HG02938 (cell line): ENCODE measurements around the gene DAAM1.

Experiments
- ATAC-seq: cut with Tn5 transposase; IDR thresholded peaks from one replicate; pipeline ENCODE4 v1.9.1; 2021; ENCODE audit warnings: mild to moderate bottlenecking, moderate library complexity; ENCODE audit not compliant: unreplicated experiment

The DAAM1 gene

GRCh38 chr14:59187118-59187517, 1.3 kb upstream of the DAAM1 start:
- ATAC-seq = no peak

- peak; percentile 13 for ATAC-seq
These were observed 536 bp upstream of the DAAM1 start for GRCh38 chr14:59187802-59188460.

- ATAC-seq = peak; percentile 12
These were observed 771 bp downstream of the DAAM1 start for GRCh38 chr14:59189091-59189785.

- peak; percentile 46 for ATAC-seq
These were observed 1.4 kb downstream of the DAAM1 start for GRCh38 chr14:59189786-59190368.

GRCh38 chr14:59190372-59190771, 1.9 kb downstream of the DAAM1 start:
- ATAC-seq = peak; percentile 5

GRCh38 chr14:59195912-59196311, 7.4 kb downstream of the DAAM1 start:
- no peak for ATAC-seq

- no peak for ATAC-seq
These were observed 9.3 kb downstream of the DAAM1 start for GRCh38 chr14:59197695-59198262.

- no peak for ATAC-seq
These were observed 10.7 kb downstream of the DAAM1 start for GRCh38 chr14:59199205-59199604.

GRCh38 chr14:59199614-59200013, 11.1 kb downstream of the DAAM1 start:
- no peak for ATAC-seq

- no peak for ATAC-seq
These were observed 11.7 kb downstream of the DAAM1 start for GRCh38 chr14:59200195-59200594.

GRCh38 chr14:59202031-59202430, 13.6 kb downstream of the DAAM1 start:
- no peak for ATAC-seq

GRCh38 chr14:59204305-59204704, 15.8 kb downstream of the DAAM1 start:
- ATAC-seq = no peak

GRCh38 chr14:59206892-59207291, 18.4 kb downstream of the DAAM1 start:
- ATAC-seq = no peak

- no peak for ATAC-seq
These were observed 19.1 kb downstream of the DAAM1 start for GRCh38 chr14:59207506-59207933.

- ATAC-seq = no peak
These were observed 19.9 kb downstream of the DAAM1 start for GRCh38 chr14:59208224-59208814.

GRCh38 chr14:59208954-59209353, 20.5 kb downstream of the DAAM1 start:
- no peak for ATAC-seq

- ATAC-seq = no peak
These were observed 22.2 kb downstream of the DAAM1 start for GRCh38 chr14:59210621-59211020.

- ATAC-seq = no peak
These were observed 25.2 kb downstream of the DAAM1 start for GRCh38 chr14:59213368-59214315.

GRCh38 chr14:59214702-59215302, 26.3 kb downstream of the DAAM1 start:
- peak; percentile 60 for ATAC-seq

GRCh38 chr14:59215322-59215721, 26.9 kb downstream of the DAAM1 start:
- ATAC-seq = no peak
